GM10847 (cell line): ENCODE results near the gene AGR3.

Source experiments
- POLR2A ChIP-seq: IDR thresholded peaks from 2 replicates; pipeline ENCODE4 v1.6.1; 2011; ENCODE audit not compliant: insufficient read length; ENCODE audit errors: extremely low read depth

Gene AGR3

DNA sequence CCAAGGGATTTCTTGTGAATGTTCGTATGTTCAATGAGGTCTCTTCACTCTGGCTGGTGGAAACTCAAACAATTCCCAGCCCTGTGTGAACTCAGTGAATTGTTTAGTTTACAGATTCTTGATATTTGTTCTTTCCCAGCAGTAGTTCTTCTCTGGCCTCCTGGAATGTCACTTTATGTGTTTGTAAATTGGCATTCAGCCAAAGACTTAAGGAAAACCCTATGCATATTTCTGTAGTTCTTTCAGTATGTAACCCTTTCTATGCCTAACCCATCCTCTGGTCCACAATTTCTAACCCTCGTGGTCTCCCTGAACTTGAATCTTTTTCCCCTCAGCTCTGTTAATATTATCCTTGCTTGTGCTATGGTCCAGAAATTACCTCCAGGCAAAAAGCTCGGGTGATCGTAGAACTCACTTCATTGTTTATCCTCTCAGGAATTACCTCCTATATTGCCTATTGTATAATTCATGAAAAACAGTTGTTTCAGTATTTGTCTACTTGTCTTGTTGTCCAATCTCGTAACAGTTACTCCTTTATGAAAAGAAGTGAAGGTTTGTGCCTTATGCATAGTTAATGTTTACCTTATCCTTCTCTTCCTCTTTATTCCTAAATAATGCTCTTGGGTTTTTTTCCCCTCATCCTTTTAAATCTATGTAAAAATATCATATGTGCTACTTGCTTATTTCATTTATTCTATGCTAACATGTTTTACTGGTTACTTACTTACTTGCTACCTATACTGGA lies 23.7 kb upstream of the AGR3 start:
- TF ChIP-seq POLR2A: no peak

DNA sequence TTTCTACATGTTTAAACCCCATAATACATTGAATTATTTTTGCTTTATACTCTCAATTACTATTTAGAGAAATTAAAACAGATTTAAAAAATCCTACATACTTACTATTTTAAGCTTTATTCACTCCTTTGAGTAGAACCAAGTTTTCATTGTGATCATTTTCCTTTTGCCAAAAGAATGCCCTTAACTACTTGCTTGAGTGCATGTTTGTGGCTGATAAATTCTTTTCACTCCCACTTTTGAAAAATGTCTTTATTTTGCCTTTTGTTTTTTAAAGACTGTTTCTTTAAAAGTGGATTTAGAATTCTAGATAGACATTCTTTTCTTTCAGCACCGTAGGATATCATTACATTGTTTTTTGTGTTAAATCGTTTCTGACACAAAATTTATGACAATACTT lies 22.3 kb upstream of the AGR3 start:
- no peak for TF ChIP-seq POLR2A

DNA sequence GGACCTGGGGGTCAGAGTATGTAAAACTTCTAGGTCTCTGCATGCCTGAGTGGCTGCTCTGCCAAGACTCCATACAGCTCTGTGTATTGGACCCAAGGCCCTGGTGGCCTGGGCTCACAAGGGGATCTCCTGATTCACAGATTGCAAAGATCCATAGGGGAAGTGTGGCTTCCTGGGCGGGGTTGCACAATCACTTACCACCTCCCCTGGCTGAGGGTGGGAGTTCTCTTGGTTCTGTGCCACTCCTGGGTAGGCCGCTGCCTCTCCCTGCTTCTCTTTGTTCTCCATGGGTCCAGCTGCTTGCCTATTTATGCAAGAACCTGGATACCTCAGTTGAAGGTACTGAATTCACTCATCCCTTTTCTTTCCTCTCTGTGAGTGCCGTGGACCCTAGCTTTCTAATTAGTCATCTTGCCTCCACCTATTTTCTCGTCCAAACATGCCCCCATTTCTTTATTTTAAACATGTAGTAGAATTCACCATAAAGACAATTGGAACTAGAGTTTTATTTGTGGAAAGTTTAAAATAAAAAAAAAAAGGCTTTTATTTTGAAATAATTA lies 18.5 kb upstream of the AGR3 start:
- TF ChIP-seq POLR2A: no peak

DNA sequence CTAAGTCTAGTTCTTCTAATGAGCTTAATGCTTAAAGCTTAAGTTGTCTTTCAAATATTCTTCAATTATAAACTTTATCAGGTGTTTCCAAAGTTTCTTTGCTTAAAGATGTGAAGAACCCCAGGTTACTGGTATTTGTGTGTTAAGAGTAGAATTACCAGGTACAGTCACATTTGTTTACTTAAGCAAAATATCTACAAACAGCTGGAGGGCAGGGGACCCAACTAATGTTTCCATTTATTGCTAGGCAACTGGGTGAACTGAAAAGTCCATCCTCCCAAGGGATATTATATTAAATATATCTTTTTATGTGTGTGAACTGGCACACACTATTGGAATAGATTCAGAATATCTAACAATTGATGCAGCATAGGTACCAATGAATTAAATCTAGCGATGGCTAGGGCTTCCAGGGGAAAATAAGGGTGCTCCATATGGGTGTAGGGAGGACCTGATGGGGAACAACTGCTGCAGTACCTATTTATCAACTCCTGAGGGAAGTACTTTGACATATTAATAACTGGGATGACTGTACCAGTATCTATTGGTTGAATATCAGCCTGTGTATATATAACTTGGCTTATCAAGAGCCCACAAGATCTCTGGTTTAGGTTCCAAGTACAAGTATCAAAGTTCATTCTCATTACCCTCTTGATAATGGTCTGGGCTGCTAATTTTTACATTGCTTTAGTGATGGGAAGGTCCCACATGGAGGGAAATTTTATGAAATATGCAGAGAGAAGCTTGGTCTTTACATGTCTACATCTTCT lies 10.3 kb upstream of the AGR3 start:
- TF ChIP-seq POLR2A: no peak

DNA sequence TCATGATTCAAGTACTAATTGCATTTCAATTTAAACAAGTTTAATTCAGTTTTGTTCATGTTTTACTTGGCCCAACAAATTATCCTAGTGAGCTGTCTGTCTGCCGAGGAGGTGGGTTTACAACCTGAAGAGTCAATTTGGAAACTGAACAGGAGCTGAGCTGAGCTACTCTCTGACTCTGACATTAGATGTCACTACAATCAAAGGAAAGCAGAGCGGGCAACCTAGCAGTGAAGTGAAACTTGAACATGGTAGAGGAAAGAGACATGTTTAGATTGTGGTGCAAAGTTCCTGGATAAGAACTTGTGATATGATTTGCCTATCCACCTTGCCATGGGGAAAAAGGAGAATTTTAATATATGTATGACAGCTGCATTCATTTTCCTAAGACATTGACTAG lies 9.6 kb upstream of the AGR3 start:
- TF ChIP-seq POLR2A: no peak

DNA sequence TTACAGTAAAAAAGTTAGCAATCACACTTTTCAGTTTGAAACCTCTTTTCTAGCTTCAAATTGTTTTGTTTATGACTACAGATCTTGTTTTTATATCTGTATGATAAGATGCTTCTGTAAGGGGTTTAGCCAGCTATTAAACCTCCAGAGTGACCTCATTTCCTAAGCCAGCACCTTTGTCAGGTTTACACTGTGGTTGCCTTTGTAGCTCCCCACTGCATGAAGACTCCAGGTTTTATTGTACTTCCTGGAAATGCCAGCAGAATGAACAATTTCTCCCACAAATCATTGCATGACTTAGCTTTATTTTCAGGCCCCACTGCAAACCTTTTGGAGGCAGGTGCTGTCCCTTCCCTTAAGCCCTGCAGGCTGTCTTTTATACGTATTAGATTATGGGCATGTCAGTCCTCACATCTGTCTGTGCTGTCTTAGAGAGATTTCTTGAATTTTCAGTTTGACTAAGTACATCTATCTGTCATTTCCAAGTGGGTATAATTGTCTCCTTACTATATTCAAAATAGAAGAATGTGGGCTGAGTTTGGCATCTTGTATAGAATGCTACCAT lies 8.2 kb upstream of the AGR3 start:
- TF ChIP-seq POLR2A: no peak

DNA sequence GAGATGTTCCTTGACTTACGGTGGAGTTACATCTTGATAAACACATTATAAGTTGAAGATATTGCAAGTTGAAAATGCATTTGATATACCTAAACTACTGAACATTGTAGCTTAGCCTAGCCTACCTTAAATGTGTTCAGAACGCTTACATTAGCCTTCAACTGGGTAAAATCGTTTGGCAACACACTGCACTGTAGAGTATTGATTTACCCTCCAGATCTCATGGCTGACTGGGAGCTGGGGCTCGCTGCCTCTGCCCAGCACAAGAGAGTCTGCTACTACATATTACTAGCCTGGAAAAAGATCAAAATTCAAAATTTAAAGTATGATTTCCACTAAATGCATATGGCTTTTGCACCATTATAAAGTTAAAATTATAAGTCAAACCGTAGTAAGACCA lies 7.5 kb upstream of the AGR3 start:
- no peak for TF ChIP-seq POLR2A

DNA sequence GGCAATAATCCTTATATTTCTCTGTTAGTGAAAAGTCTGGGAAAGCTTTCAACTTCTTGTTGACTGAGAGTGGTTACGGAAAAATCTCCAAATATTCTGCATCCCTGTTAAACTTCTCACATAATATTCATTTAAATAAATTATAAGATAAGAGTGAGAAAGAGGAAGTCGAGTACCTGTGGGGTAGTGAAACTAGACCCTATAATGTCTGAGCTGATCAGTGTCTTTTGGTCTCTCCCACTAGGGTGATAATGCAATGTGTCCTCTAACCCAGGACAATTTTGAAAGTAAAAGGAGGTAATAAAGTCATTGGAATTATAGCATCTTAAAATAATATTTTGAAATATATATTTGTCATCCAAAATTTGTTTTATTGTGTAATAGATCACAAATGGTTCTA lies 2.1 kb upstream of the AGR3 start:
- no peak for TF ChIP-seq POLR2A

DNA sequence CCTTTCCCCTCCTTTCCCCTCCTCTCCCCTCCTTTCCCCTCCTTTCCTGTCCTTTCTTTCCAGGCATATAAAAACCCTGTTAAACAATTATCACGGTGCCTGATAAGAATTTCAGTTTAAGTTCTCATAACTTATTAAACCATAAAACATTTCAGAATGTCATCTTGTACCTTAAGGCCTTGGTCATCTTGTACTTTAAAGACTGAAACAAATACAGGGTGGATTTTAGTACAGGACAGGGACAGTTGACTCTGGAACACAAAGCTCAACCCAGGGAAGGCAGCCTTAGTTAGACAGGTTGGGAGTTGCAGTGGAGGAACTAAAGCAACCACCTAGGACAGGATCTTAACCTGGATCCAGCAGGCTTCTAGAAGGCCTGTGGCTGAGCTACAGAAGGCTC lies 1.2 kb downstream of the AGR3 start:
- TF ChIP-seq POLR2A: no peak

DNA sequence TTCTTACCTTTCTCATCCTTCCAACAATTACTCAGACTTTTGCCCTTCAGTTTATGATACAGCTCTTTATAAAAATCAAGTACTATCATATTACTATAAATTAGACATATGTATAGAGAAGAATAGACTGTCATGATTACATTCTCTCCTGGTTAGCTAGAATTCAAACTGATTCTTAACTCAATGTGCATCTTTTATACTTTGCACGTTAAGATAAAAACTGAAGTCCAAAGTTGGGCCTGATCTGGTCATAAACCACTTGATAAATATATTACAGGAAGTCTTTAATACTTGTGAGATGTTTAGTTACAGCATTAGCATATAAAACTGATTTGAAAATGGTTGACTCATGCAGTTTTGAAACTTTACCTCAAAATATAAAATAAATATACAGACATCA lies 2.6 kb downstream of the AGR3 start:
- no peak for TF ChIP-seq POLR2A

DNA sequence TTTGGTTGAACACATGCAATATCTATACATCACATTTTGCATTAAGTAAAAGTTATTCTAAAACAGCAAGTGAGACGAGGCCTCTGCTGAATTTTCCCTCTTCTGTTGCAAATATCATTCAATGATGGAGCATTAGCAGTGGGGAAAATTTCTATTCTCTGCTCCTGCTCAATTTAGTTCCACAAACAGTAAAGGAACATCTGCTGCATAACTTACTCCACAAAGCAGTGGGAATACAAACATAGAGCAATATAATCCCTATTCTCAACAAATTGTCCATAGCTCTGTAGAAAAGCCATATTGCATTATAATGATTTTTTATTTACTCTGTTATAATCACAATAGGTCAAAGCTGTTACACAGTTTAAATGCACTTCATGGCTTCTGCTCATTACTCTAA lies 5.9 kb downstream of the AGR3 start:
- TF ChIP-seq POLR2A: no peak

DNA sequence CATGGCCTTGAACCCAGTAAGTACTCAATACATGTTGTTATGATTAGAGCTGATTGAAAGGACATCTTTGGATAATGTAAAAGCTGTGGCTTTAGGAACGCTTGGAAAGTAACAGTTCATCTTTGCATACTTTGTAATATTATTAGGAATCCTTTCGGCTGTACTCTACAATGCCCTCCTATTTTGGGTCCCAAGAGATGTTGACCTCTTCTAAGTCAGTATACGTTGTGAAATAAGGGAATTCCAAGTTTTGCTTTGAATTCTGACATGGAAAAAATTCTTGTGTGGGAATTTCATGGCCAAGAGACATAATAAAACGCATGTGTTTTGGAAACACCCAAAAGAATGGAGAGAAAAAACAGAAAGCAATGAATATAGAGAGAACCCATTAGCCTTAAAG lies 7.7 kb downstream of the AGR3 start:
- no peak for TF ChIP-seq POLR2A

DNA sequence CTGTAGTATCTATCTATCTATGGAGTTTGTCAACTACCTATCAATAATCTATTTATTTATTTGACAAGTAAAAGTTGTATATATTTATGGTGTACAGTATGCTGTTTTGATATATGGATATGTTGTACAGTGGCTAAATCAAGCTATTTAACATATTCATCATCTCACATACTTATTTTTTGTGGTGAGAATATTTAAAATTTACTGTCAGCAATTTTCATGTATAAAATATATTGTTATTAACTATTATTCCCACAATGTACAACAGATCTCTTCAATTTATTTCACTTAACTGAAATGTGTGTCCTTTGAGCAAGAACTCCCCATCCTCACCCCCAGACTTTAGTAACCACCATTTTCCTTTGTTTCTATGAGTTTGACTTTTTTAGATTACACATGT lies 14.5 kb downstream of the AGR3 start:
- no peak for TF ChIP-seq POLR2A

DNA sequence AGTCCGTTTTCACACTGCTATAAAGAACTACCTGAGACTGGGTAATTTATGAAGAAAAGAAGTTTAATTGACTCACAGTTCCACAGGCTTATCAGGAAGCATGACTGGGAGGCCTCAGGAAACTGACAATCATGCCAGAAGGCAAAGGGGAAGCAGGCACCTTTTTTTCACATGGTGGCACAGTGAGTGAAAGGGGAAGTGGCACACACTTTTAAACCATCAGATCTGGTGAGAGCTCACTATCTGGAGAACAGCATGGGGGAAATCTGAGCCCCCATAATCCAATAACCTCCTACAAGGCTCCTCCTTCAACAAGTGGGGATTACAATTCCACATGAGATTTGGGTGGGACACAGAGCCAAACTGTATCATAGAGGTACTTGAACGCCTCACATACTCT lies 30.0 kb downstream of the AGR3 start:
- no peak for TF ChIP-seq POLR2A

DNA sequence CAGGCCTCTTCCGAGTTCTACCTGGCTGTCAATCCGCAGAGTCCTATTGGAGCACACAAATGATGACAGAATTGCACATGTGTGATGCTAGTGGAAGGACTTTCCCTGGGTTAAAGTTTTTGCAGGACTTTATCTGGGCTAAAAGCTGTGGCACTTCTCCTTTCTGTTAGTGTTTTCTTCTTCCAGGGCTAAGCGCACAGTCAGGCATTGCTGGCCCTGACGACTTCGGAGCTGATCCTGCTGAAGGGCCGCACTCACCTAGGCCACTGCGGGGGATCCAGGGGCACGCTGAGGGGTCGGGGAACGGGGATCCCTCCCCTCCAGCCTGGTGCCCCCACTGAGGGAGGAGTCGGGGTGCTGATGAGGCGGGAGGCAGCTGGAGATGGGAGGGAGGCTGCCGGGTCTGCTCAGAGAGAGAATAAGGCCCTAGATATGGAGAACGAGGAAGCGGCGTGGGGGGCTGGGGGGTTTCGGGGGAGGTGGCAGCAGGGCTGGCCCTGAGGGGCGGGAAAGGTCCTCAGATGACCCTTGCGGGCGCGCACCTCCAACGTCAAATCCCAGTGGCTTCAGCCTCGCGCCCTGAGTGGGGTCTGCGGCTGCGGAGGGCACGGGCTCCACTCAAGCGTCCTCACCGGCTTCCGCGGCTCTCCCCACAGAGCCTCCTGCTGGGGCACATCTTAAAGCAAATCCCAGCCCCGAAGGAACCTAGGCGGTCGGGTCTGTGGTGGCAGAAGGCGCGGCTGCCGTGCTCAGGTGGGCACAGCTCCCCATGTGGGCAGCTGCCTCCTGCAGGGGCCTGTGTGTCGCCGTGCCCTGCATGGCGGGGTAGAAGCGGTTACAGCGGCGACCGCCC lies 30.9 kb downstream of the AGR3 start:
- no peak for TF ChIP-seq POLR2A

DNA sequence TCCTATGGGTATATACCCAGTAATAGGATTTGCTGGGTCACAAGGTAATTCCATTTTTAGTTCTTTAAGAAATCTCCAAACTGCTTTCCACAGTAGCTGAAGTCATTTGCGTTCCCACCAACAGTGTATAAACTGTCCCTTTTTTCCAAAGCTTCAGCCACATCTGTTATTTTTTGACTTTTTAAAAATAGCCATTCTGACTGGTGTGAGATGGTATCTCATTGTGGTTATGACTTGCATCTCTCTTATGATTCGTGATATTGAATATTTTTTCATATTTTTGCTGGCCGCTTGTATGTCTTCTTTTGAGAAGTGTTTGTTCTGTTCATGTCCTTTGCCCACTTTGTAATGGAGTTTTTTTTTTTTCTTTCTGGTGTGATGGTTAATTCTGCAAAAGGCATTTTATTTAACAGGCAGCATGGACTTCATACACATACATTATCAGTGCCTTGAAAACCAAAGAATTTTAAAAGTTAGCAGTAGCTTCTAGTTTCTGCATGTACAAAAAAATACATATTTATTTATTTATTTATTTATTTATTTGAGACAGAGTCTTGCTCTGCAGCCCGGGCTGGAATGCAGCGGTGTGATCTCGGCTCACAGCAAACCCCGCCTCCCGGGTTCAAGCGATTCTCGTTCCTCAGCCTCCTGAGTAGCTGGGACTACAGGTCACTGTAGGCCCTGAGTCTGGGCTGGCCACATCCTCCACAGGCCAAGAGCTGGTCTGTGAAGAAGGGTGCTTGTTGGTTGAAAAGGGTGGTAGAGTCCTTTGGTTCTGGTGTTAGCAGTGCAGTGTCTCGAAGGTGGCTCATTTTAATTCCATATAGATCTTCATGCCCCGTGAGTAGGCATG lies 32.3 kb downstream of the AGR3 start:
- no peak for TF ChIP-seq POLR2A
